CD14-positive monocyte (primary cell): Measurements from ENCODE around the gene NLRP10. TPM values are rescaled to one million over a fixed set of nuclear protein-coding genes. Genes with fewer than 3 reads are reported as not detected.

Experiments used
- DNase-seq, 3 donors: peaks; one replicate each; pipeline ENCODE4 v3.0.0-alpha.2; 2011 to 2022
- H2AFZ ChIP-seq: 2 replicates; pipeline ENCODE4 v1.6.0; 2012; ENCODE audit warnings: mild to moderate bottlenecking, low read depth, low read length, inconsistent platforms; ENCODE audit not compliant: insufficient read depth, poor library complexity, severe bottlenecking
- H3K27ac ChIP-seq, 2 donors: 1 replicate in 1 of 2; 2 replicates in 1 of 2; pipeline ENCODE4 v1.5.1; 2012 to 2013; ENCODE audit warnings: low read length in 2 of 2, control low read depth in 1 of 2, inconsistent platforms in 1 of 2, low read depth in 1 of 2, mild to moderate bottlenecking in 1 of 2
- H3K27me3 ChIP-seq, 2 donors: one replicate each; pipeline versions ENCODE4 v1.6.0 to v1.6.1; 2011 to 2013; ENCODE audit warnings: low read length in 2 of 2; ENCODE audit not compliant: control insufficient read depth in 2 of 2, insufficient read depth in 2 of 2
- H3K36me3 ChIP-seq, 2 donors: replicated peaks in 1 of 2; 1 replicate in 1 of 2; 2 replicates in 1 of 2; pipeline versions ENCODE4 v1.5.1 to v1.6.1; 2012 to 2013; ENCODE audit warnings: low read length in 2 of 2, control low read depth in 1 of 2, inconsistent platforms in 1 of 2, mild to moderate bottlenecking in 1 of 2; ENCODE audit not compliant: insufficient read depth in 2 of 2, control insufficient read depth in 1 of 2
- H3K4me1 ChIP-seq, 2 donors: 1 replicate in 1 of 2; 2 replicates in 1 of 2; pipeline versions ENCODE4 v1.5.1 to v1.6.1; 2012 to 2013; ENCODE audit warnings: low read length in 2 of 2, control low read depth in 1 of 2, inconsistent platforms in 1 of 2, mild to moderate bottlenecking in 1 of 2, moderate library complexity in 1 of 2; ENCODE audit not compliant: insufficient read depth in 2 of 2, control insufficient read depth in 1 of 2
- H3K4me2 ChIP-seq: replicated peaks from 2 replicates; pipeline ENCODE3; 2012; ENCODE audit warnings: low read length, moderate library complexity, mild to moderate bottlenecking; ENCODE audit not compliant: poor library complexity, severe bottlenecking; ENCODE audit errors: extremely low read depth
- H3K4me3 ChIP-seq, 3 experiments: fragments of 200-600 bp in 1 of 3; sonication (generic) in 1 of 3; replicated peaks in 1 of 3; 1 replicate in 2 of 3; 2 replicates in 1 of 3; pipeline ENCODE4 v1.5.1; 2011 to 2013; ENCODE audit warnings: low read length in 3 of 3, mild to moderate bottlenecking in 3 of 3, control low read depth in 2 of 3, low read depth in 2 of 3, inconsistent platforms in 1 of 3, moderate library complexity in 1 of 3
- H3K79me2 ChIP-seq: 2 replicates; pipeline ENCODE4 v1.6.0; 2012; ENCODE audit warnings: mild to moderate bottlenecking, control low read depth, inconsistent platforms, low read length, moderate library complexity; ENCODE audit not compliant: insufficient read depth
- H3K9ac ChIP-seq: 2 replicates; pipeline ENCODE4 v1.6.0; 2017; ENCODE audit warnings: low read length, mild to moderate bottlenecking; ENCODE audit not compliant: insufficient read depth, poor library complexity, severe bottlenecking
- H3K9me3 ChIP-seq, 2 donors: replicated peaks in 1 of 2; 1 replicate in 1 of 2; 2 replicates in 1 of 2; pipeline versions ENCODE4 v1.5.1 to v1.6.1; 2012 to 2013; ENCODE audit warnings: low read length in 2 of 2, control low read depth in 1 of 2; ENCODE audit not compliant: control insufficient read depth in 1 of 2, insufficient read depth in 1 of 2
- H4K20me1 ChIP-seq: 2 replicates; pipeline ENCODE4 v1.6.0; 2012; ENCODE audit warnings: mild to moderate bottlenecking, low read length, control low read depth, moderate library complexity; ENCODE audit not compliant: insufficient read depth
- H3K27ac Mint-ChIP-seq, 7 donors: one replicate each; pipeline ENCODE4 v1.8.0; 2020; ENCODE audit warnings: mild to moderate bottlenecking in 7 of 7, mixed read lengths in 7 of 7, moderate library complexity in 6 of 7, inconsistent platforms in 2 of 7
- H3K27me3 Mint-ChIP-seq, 3 donors: one replicate each; pipeline ENCODE4 v1.8.0; 2021 to 2022; ENCODE audit warnings: low read depth in 3 of 3, mild to moderate bottlenecking in 3 of 3, mixed read lengths in 3 of 3, moderate library complexity in 3 of 3, inconsistent platforms in 1 of 3
- H3K36me3 Mint-ChIP-seq, 2 donors: one replicate each; pipeline ENCODE4 v1.8.0; 2020; ENCODE audit warnings: mixed read lengths in 2 of 2, inconsistent platforms in 1 of 2, mild to moderate bottlenecking in 1 of 2
- H3K4me1 Mint-ChIP-seq: one replicate; pipeline ENCODE4 v1.8.0; 2020; ENCODE audit warnings: mild to moderate bottlenecking, mixed read lengths
- H3K4me3 Mint-ChIP-seq, 2 donors: one replicate each; pipeline ENCODE4 v1.8.0; 2020; ENCODE audit warnings: mild to moderate bottlenecking in 2 of 2, mixed read lengths in 2 of 2, moderate library complexity in 1 of 2
- H3K9me3 Mint-ChIP-seq, 7 donors: one replicate each; pipeline ENCODE4 v1.8.0; 2020 to 2022; ENCODE audit warnings: mixed read lengths in 7 of 7, mild to moderate bottlenecking in 6 of 7, moderate library complexity in 6 of 7, inconsistent platforms in 2 of 7
- CTCF ChIP-seq: fragments of 200-600 bp; IDR thresholded peaks from one replicate; pipeline ENCODE4 v1.8.0; 2022; ENCODE audit warnings: antibody characterized with exemption, mild to moderate bottlenecking
- WGBS: methylation state at CpG from one replicate; pipeline ENCODE4 v1.1.5; 2013; ENCODE audit warnings: missing lambda C conversion rate; ENCODE audit not compliant: insufficient coverage; 5-methylcytosine and 5-hydroxymethylcytosine counted together
- intact Hi-C, 2 donors: fragments of 100-400 bp; cut with micrococcal nuclease; formaldehyde crosslinking; loops; one replicate each; pipeline versions ENCODE4 v1.15.0 to v1.15.1; 2023
- polyA plus RNA-seq, 3 donors: library from polyadenylated mRNA; depleted of rRNA in 1 of 3; unstranded in 2 of 3; stranded (reverse) in 1 of 3; fragments of 300-500 nt in 2 of 3; fragments of >200 nt in 1 of 3; fragmentation: Illumina TruSeq in 2 of 3; gene quantifications; 1 replicate in 2 of 3; 2 replicates in 1 of 3; pipeline ENCODE4 v1.2.3, GENCODE V29; 2012 to 2021

The NLRP10 gene
- polyA plus RNA-seq, 3 donors: not detected

DNA sequence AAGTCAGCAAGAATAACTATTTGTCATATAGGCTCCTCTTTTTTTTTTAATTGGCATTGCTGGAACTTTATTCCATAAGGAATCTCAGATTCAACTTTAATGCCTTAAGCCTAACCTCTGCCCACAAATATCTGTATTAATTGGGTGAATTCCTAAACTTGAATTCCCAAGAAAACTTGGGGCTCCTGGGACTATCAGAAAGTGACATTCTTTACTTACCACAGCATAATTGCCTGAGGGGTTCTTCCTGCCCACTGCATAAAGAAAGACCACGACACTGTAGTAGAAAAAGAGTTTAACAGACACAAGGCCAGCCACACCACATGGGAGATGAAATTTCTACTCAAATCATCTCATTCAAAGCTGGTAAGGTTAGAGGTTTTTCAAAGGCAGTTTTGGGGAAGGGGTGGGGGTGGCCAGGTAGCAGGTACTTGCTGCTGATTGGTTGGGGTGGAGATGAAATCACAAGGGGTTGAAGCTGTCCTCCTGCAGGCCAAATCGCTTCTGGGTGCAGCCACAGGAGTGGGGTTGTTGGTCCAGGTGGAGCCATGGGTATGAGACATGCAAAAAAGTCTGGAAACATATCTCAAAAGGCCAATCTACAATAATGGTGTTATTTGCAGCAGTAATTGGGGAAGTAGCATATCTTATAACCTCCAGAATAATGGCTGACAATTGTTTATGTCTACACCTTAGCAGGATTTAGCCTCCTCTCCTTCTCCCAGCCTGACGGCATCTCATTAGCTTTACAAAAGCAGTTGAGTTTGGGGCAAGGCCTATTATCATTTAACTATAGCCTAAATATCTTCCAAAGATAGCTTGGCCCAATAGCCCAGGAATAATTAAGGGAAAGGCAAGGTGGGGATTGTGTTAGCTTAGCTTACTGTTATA, 4.8 kb upstream of the NLRP10 start:
- Histone ChIP-seq H3K36me3 (no peaks in the 10 kb centered on the region), H3K27ac (no peak overlapping the region), H3K79me2 (no peaks in the 10 kb centered on the region), H3K27me3 (peaks cover 0 to 3% of the 10 kb centered on the region in 2 donors), H3K4me1 (no peaks in the 10 kb centered on the region), H3K4me2 (no peak overlapping the region), H3K9me3 (no peaks in the 10 kb centered on the region), H4K20me1 (no peaks in the 10 kb centered on the region), H2AFZ (no peak overlapping the region), H3K9ac (no peak overlapping the region), H3K4me3 (no peak overlapping the region)
- Mint-ChIP-seq H3K4me3 (no peak overlapping the region), H3K4me1 (no peaks in the 10 kb centered on the region), H3K36me3 (no peaks in the 10 kb centered on the region), H3K27ac (no peak overlapping the region), H3K27me3 (peaks cover 0 to 12% (median 10%) of the 10 kb centered on the region in 3 donors), H3K9me3 (no peaks in the 10 kb centered on the region)
- no peak for DNase-seq
- no peak for TF ChIP-seq CTCF
- intact Hi-C loops: no loop called here
- WGBS: 100% methylated on average over 1 of the region's 3 CpGs

DNA sequence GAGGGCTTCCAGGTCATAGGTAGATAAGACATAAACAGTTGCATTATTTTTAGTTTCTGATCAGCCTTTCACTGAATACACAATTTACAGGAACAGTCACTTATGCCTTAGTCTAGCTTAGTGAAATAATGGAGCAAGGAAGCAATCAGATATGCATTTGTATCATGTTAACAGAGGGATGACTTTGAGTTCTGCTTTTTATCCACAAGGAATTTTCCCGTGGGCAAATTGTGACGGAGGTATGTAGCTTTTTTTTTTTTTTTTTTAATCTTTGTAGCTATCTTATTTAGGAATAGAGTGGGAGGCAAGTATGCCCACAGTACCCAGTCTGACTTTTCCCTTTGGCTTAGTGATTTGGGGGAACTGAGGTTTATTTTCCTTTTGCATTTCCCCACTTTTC, 3.4 kb upstream of the NLRP10 start:
- no peak overlapping the region for H3K27ac Mint-ChIP-seq
- H3K36me3 Mint-ChIP-seq: no peaks in the 10 kb centered on the region
- H3K27me3 Mint-ChIP-seq: peaks cover 0 to 12% (median 10%) of the 10 kb centered on the region in 3 donors

More for the DNA sequence above, 3.4 kb upstream of the NLRP10 start:
- WGBS: no CpG with 5 or more reads among the region's 2 CpGs
- intact Hi-C loops: no loop called here
- no peak overlapping the region for H3K9ac ChIP-seq
- H3K9me3 Mint-ChIP-seq: no peaks in the 10 kb centered on the region
- H3K79me2 ChIP-seq: no peaks in the 10 kb centered on the region
- H3K36me3 ChIP-seq: no peaks in the 10 kb centered on the region
- H3K9me3 ChIP-seq: no peaks in the 10 kb centered on the region
- H3K4me3 Mint-ChIP-seq: no peak overlapping the region
- H3K27me3 ChIP-seq: peaks cover 0 to 3% of the 10 kb centered on the region in 2 donors
- no peak overlapping the region for H3K4me2 ChIP-seq
- DNase-seq: no peak
- no peaks in the 10 kb centered on the region for H3K4me1 ChIP-seq
- no peak overlapping the region for H3K4me3 ChIP-seq
- H3K4me1 Mint-ChIP-seq: no peaks in the 10 kb centered on the region
- H2AFZ ChIP-seq: no peak overlapping the region
- no peak for TF ChIP-seq CTCF
- H3K27ac ChIP-seq: no peak overlapping the region
- no peaks in the 10 kb centered on the region for H4K20me1 ChIP-seq
